CD1c-positive myeloid dendritic cell (primary cell): ENCODE data around the gene CD207.
A peak's percentile ranks its signal among the peaks of the same experiment; 100 is the strongest.
"Not testable (repeated sequence)": the region's sequence is repeated elsewhere in the genome, so short reads cannot be mapped to it uniquely, and the experiment has no call there.

Source experiments
- DNase-seq: peaks from one replicate; pipeline ENCODE4 v3.0.0-alpha.2; 2016; ENCODE audit errors: extremely low spot score

CD207 gene

GRCh38 chr2:70835643-70836042 is at the start of gene CD207:
CD207 (minus strand) TSS chr2:70835816; CDS start chr2:70835776, 40 bp downstream.
- DNase-seq = peak; percentile 18

GRCh38 chr2:70878543-70878942 is 42.9 kb upstream of the CD207 start:
- DNase-seq = not testable (repeated sequence)

DNA sequence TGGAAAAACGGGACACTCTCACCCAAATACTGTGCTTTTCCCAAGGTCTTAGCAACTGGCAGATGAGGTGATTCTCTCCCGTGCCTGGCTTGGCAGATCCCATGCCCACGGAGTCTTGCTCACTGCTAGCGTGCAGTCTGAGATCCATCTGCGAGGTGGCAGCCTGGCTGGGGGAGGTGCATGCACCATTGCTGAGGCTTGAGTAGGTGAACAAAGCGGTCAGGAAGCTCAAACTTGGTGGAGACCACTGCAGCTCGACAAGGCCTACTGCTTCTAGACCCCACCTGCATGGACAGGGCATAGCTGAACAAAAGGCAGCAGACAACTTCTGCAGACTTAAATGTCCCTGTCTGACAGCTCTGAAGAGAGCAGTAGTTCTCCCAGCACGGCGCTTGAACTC is 40.5 kb upstream of the CD207 start:
- not testable (repeated sequence) for DNase-seq

DNA sequence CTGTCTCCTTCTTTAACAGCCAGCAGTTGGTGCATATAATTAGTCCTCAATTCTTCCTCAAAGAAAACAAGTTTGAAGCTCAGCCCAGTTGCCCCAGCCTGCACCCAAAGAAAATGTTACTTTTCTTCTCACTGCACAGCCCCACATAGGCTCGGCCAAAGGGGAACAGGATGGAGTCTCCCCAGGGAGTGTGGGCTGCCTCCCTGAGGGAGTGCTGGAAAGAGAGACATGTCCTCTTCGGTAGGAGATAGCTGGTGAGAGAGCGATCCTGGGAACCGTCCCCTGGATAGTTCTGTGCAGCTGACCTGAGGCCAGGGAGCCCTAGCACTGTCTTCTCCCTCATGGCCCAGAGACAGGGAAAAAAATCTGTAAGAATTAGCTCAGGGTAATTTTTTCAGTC is 37.9 kb upstream of the CD207 start:
- DNase-seq = no peak

- peak; percentile 90 for DNase-seq
These were observed 36.0 kb upstream of the CD207 start for GRCh38 chr2:70871398-70872211.

DNA sequence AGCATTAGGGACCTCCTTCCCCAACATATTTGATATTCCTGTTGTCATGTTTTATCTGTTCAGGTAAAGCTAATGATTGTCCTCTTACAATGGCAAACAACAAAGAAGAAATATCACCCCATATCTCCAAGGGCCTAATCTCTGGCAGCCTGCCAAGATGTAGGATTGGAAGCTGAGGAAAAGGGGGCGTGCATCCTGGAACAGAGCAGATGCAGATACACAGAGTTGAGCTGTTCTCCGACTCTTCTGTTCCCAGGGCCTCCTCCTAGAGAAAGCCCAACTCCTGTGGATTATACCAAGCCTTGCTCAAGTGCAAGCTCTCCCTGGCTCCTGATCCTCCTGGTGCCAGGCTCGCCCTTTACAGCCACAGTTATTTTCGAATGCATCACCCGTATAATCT is 35.2 kb upstream of the CD207 start:
- DNase-seq = no peak

DNA sequence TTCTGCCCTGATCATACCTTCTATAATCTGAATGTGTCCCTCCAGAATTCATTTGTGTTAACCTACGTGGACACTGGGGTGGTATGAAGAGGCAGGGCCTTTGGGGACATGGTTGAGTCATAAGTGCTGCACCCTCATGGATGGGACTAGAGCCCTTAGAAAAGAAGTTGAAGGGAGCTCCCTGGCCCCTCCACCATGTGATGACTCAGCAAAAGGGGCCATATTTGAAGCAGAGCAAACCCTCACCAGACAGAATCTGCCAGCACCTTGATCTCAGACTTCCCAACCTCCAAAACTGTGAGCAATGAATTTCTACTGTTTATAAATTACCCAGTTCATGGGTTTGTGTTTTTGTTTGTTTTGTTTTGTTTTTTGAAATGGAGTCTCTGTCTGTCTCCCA is 33.4 kb upstream of the CD207 start:
- no peak for DNase-seq

DNA sequence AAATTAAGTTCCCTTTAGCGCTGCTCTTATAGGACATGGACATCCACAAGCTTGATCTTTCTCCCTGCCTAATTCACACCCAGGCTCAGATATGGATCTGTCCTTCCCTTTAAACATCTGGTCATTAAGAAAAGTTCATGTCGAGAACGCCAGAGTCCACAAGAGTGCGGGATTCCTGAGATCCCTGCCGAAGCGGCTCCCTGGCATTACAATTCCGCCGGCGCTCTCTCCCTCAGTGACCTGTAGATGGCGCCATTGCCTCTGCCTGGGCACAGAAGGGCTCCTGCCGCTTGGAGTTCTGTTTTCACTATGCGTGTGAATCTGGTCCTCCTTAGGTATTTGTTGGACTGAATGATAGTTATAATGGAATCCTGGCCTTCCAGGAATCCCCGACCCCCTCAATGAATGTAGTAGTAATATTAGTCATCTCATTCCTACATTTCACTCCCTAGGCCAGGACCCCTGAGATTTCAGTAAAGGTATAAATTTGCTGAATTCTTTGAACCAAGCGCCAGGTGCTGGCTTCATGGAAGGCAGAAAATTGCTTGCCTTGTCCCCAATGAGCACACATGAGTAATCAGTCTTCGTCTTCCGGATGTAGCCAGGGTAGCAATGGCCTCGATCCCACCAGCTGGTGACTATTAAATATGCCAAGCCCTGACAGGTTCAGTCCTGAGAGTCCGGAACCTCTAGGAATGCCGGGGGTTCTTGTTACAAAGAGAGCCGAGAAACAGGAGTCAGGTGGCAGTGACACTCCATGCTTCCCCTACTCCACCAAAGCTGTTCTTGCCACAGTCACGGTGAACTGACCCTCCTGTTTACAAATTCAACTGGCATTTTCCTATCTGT is 26.4 kb upstream of the CD207 start:
- peak; percentile 83 for DNase-seq

- DNase-seq = no peak
These were observed 20.1 kb upstream of the CD207 start for GRCh38 chr2:70855667-70856066.

DNA sequence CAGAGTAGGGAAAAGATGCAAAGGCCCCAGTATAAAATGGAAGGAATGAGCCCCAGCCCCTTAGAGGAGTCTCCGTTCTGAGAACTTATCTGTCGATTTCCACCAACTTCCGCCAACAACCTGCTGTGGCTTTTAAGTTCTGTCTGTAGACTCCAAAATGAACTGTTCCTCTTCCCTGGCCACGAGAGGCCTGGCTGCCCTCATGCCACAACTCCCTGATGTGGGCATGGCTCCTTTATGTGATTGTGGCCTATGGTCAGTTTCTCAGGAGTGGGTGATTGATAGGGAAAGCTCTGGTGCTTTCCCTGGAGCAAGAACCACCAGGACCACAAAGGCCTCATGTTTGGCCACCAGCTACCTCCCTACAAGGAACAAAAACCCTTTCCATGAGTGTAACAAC is 18.8 kb upstream of the CD207 start:
- DNase-seq = peak; percentile 43

GRCh38 chr2:70852824-70853223 is 17.2 kb upstream of the CD207 start:
- DNase-seq = peak; percentile 81

DNA sequence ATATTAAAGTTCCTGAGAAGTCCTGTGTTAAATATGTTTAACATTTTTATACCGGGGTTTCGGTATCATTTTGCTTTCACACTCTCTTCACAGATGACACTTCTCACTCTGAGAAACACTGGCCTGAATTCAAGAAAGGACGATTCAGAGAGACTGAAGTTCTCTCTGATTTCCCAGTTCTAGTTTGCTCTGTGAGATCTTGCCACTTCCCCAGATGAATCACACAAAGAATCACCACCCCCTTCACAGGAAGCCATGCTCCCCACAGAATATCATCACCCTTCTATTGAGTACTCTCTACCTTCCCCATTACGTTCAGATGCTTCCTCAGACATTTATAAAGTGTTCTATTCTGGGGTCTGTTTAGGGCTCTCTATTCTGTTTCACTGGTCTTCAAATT is 16.1 kb upstream of the CD207 start:
- DNase-seq = peak; percentile 87

GRCh38 chr2:70850925-70851324 is 15.3 kb upstream of the CD207 start:
- DNase-seq = no peak

DNA sequence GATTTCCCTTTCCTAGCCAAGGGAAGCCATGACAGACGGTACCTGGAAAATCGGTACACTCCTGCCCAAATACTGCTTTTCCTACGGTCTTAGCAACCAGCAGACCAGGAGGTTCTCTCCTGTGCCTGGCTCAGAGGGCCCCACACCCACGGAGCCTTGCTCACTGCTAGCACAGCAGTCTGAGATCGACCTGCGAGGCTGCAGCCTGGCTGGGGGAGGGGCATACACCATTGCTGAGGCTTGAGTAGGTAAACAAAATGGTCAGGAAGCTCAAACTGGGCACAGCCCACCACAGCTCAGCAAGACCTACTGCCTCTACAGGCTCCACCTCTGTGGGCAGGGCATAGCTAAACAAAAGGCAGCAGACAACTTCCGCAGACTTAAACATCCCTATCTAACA is 6.8 kb upstream of the CD207 start:
- DNase-seq = no peak

GRCh38 chr2:70837980-70838925 is 2.6 kb upstream of the CD207 start:
- DNase-seq = peak; percentile 61

DNA sequence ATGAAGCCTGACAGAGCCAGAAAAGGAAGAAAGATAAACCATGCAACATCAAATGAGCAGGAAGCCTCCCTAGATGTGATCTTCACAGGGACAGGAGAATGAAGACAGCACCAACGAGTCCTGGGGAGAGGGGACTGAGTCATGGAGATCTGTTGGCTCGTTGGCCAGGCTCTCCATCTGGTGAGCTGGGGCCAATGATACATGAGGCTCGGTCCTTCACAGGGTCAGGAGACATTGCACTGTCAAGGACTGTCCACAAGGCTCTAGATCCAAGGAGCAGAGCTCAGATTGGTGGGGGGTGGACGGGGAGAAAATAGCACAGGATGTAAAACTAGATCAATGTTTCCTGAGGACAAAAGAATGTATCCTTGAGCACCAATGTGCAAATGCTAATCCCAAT is 735 bp downstream of the CD207 start:
- no peak for DNase-seq

DNA sequence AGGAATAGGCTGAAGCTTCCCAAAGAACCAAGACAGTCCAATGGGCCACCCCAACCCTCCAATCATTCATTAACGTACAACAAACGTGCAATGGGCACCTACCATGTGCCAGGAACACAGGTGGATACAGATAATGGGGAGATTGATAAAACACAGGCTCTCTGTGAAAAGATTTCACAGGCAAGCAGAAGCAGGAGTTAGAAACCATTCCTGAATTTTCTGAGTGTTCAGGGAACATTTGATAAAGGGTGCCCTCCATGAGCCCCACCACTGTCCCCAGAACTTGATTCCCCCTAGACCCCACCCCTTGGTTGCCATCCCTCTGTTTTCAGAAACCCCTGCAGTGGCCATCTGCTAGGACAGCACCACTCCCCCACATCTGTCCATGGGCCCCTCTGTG is 1.5 kb downstream of the CD207 start:
- DNase-seq = no peak

DNA sequence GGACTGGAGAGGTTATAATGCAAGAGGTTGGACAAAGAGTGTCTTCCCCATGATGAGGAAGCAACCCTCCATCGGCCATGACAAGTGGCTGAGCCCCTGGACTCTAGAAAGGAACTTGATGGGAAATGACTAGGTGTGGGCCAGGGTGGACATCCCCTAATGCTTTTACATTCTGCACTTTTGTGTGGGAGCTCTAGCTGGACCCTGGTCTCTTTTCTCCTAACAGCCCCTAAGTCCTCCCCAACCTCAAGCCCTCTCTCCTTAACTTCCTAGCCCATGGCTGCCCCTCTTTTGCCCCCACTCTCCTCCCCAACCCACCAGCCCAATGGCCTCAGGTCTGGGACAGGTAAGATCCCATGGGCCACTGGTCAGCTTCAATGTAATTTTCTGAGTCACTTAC is 2.4 kb downstream of the CD207 start:
- DNase-seq = no peak

DNA sequence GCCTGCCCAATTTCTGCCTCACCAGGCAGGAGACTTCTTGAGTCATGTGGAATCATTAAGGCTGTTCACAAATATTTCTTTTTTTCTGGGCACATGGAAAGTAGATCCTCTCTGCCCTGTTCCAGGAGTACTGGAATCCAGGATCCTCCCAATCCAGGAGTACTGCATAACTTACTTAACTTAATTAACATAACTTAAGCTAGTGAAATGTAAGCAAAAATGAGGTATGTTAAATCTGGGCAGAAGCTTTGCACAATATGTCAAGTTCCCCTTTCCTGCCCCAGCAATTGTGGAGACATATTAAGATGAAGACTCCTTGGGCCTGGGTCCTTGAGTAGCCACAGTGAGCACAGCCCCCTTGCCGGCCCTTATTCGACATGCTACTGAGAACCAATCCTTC is 3.2 kb downstream of the CD207 start:
- peak; percentile 59 for DNase-seq

GRCh38 chr2:70831861-70832260 is 3.8 kb downstream of the CD207 start:
- DNase-seq = no peak

DNA sequence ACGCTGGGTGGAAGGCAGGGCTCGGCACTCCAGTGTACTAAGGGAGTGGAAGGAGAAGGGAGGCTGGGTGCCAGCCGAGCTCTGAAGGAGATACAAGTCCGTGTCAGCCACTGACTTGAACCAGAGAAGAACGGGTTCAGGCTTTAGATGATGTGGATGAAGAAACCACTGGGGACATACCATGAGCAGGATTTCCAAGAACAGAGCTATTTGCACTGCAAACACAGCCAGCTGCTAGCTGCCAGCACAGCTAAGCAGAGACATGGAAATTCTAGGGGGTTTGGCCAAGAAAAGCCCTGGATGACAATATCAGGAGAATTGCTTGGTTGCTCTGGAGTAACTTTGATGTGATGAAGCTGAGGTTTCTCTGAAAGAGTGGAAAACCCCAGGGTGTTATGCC is 5.2 kb downstream of the CD207 start:
- DNase-seq = no peak

DNA sequence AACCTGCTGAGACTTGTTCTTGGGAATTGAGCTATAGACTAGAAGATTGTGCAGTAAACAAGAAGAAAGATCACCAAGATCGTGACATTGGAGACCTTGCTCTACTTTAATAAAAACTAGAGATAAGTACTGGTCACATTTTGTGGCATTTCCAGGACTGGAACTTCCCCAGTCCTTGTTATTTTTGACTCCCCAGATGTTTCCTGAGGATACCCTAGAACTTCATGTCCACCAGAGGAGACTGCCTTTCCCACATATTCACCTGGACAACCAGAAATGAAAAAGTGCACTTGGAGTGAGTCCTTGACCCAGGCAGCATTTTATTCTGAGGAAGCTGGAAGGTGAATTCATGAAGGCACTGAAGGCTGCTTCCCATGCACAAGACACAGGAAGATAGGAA is 5.7 kb downstream of the CD207 start:
- DNase-seq = no peak
